Breast epithelium (tissue), 3 donors: Measurements from ENCODE around the gene DPPA5.

ENCODE experiments used
- POLR2AphosphoS5 ChIP-seq, 3 donors: sonication (generic); formaldehyde crosslinking; IDR thresholded peaks; one replicate each; pipeline ENCODE4 v1.6.1; 2017; ENCODE audit warnings: antibody characterized with exemption in 3 of 3
- TF ChIP-seq, protein P1 (sequence below), 3 donors: fragments of 450-650 bp; IDR thresholded peaks; one replicate each; pipeline ENCODE4 v1.5.1; 2016 to 2017; ENCODE audit warnings: antibody characterized with exemption in 3 of 3, mild to moderate bottlenecking in 3 of 3, moderate library complexity in 3 of 3

DNA sequence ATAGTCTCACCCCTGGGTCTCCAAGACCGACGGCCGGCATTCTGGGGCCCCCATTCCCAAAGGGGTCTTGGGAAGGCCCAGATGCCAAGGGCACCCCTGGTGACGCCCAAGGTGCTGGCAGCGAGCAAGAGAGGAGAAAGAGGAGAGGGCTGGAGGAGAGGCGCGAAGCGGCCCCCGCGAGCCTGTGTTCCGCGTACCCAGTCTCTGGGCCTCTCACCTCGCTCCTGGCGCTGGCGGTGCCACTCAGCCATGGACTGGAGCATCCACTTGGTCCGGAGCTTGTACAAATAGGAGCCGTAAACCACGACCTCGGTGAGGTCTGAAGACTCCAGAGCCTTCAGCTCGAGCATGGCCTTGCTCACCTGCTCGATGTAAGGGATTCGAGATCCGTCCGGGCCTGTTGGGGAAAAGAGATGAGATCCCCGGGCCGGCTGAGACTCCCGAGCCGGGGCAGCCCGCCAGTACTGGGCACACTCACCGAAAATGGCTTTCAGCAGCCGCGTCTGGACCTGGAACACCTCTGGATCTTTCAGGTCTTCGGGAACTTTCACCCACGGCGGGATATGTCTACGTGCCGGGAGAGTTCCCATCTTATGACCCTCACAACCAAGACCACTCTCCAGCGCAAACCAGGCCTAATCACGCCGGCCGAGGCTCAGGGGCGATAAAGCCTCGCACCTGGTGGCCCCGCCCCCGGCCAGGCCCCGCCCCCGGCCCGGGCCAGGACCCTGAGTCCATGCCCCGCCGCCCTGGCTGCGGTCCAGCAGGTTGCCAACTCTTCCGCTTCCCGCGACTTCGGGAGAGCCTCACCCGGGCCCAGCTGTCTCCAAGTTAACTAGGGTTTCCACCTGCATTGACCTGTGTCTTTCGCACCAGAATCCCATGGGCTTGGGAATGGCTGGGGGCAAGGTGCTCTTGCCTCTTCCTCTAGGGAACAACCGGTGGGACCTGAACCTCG, at the start of gene DPPA5:
- TF ChIP-seq, protein P1, sequence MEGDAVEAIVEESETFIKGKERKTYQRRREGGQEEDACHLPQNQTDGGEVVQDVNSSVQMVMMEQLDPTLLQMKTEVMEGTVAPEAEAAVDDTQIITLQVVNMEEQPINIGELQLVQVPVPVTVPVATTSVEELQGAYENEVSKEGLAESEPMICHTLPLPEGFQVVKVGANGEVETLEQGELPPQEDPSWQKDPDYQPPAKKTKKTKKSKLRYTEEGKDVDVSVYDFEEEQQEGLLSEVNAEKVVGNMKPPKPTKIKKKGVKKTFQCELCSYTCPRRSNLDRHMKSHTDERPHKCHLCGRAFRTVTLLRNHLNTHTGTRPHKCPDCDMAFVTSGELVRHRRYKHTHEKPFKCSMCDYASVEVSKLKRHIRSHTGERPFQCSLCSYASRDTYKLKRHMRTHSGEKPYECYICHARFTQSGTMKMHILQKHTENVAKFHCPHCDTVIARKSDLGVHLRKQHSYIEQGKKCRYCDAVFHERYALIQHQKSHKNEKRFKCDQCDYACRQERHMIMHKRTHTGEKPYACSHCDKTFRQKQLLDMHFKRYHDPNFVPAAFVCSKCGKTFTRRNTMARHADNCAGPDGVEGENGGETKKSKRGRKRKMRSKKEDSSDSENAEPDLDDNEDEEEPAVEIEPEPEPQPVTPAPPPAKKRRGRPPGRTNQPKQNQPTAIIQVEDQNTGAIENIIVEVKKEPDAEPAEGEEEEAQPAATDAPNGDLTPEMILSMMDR (IDR thresholded peaks at IDR 0.05): no peak
- TF ChIP-seq POLR2AphosphoS5 (IDR thresholded peaks at IDR 0.05): no peak
